ENCODE results near the gene GTF3A. TPM values are rescaled to one million over a fixed set of nuclear protein-coding genes. Genes with fewer than 3 reads are reported as not detected.

Gene GTF3A
- total and polyA plus RNA-seq, 2 of the 4 experiments (the other 2 are of a cell fraction), result 74.1 to 116 TPM

- dilution Hi-C loops (cut with HindIII; ENCODE audit: low sequenced_read_pairs, unreplicated experiment) (no loop called here), intact Hi-C loops (cut with micrococcal nuclease) (no loop called here), in situ Hi-C loops (cut with MboI; ENCODE audit: low sequenced_read_pairs) (no loop called here)
- Histone ChIP-seq H2AK9ac (replicated peaks; ENCODE audit: low read depth, low read length, poor library complexity) (no peak overlapping the region), H2AK5ac (ENCODE audit: low read depth, low read length) (no peak overlapping the region), H3K14ac (replicated peaks; ENCODE audit: low read depth, low read length) (no peak overlapping the region), H3K4me2 (ENCODE audit: low read depth, low read length) (no peak overlapping the region), H4K5ac (ENCODE audit: low read depth, low read length) (no peak overlapping the region), H3K27ac (ENCODE audit: insufficient read depth, low read length) (no peak overlapping the region), H3K9ac (ENCODE audit: low read depth, low read length) (no peak overlapping the region), H2BK15ac (ENCODE audit: low read depth, low read length) (no peak overlapping the region), H3K27me3 (ENCODE audit: control insufficient read depth, insufficient read depth, low read length) (no peaks in the 10 kb centered on the region), H3K9me1 (ENCODE audit: insufficient read depth, low read length) (no peaks in the 10 kb centered on the region), H3K4me1 (ENCODE audit: control insufficient read depth, insufficient read depth, low read length) (no peaks in the 10 kb centered on the region), H4K8ac (ENCODE audit: low read depth in 2 of 2, low read length in 2 of 2) (no peak overlapping the region), H3K18ac (ENCODE audit: low read depth, low read length) (no peak overlapping the region), H3K79me1 (ENCODE audit: low read depth in 1 of 2, low read length in 2 of 2) (peaks cover 0 to 16% of the 10 kb centered on the region in 2 experiments; a peak in 2 of 4 replicates), H3K23ac (ENCODE audit: low read depth, low read length) (no peak overlapping the region), H3K56ac (ENCODE audit: extremely low read depth, insufficient read depth, low read length) (no peak overlapping the region), H4K91ac (ENCODE audit: insufficient read depth, low read depth, low read length) (no peak overlapping the region), H3K4me3 (ENCODE audit: insufficient read depth, low read depth, low read length) (no peak overlapping the region), H2AFZ (replicated peaks; ENCODE audit: low read length, poor library complexity) (no peak overlapping the region), H2BK120ac (ENCODE audit: low read depth, low read length) (no peak overlapping the region), H2BK20ac (ENCODE audit: low read depth, low read length) (no peak overlapping the region), H3K36me3 (ENCODE audit: control insufficient read depth, insufficient read depth, low read length) (peaks cover 35% of the 10 kb centered on the region), H3K9me3 (ENCODE audit: control insufficient read depth, insufficient read depth, low read length) (no peaks in the 10 kb centered on the region), H3K4ac (ENCODE audit: low read depth, low read length) (no peak overlapping the region), H4K20me1 (ENCODE audit: insufficient read depth, low read length) (no peaks in the 10 kb centered on the region), H2BK5ac (ENCODE audit: low read depth, low read length, poor library complexity, severe bottlenecking) (no peak overlapping the region)
- no TSS peak for BruUV-seq (replicated peaks)
- DNase-seq (no peak), ATAC-seq (ENCODE audit: low read depth) (no peak)
- TF ChIP-seq NFE2L2 (IDR thresholded peaks at IDR 0.05; ENCODE audit: low read depth, low read length) (no peak), FOS (IDR thresholded peaks at IDR 0.05; ENCODE audit: low read depth, low read length) (no peak), RAD21 (IDR thresholded peaks at IDR 0.05; ENCODE audit: low read length) (no peak), MAFK (IDR thresholded peaks at IDR 0.05; ENCODE audit: low read depth, low read length) (no peak), MAZ (IDR thresholded peaks at IDR 0.05; ENCODE audit: borderline replicate concordance, low read depth, low read length) (no peak), BHLHE40 (IDR thresholded peaks at IDR 0.05; ENCODE audit: low read depth, low read length) (no peak), POLR2A (IDR thresholded peaks at IDR 0.05; ENCODE audit: low read depth, low read length) (no peak), CTCF (conservative IDR thresholded peaks at IDR 0.05; ENCODE audit: low read depth, low read length) (no peak), USF2 (IDR thresholded peaks at IDR 0.05; ENCODE audit: low read depth, low read length) (no peak), MXI1 (IDR thresholded peaks at IDR 0.05; ENCODE audit: borderline replicate concordance, low read depth, low read length) (no peak), RFX5 (IDR thresholded peaks at IDR 0.05; ENCODE audit: low read depth, low read length) (no peak), RCOR1 (IDR thresholded peaks at IDR 0.05; ENCODE audit: insufficient replicate concordance, low read length) (no peak), ELK1 (IDR thresholded peaks at IDR 0.05; ENCODE audit: borderline replicate concordance, low read depth, low read length) (no peak), CEBPB (IDR thresholded peaks at IDR 0.05; ENCODE audit: low read depth, low read length) (no peak), CHD1 (IDR thresholded peaks at IDR 0.05; ENCODE audit: low read depth, low read length) (no peak), SMC3 (IDR thresholded peaks at IDR 0.05; ENCODE audit: low read depth, low read length) (no peak)
- ChIA-PET POLR2A (ENCODE audit: unreplicated experiment) (no interaction called here), CTCF (no interaction called here)
- WGBS, 2 experiments (ENCODE audit: extremely low coverage in 2 of 2, insufficient read length in 1 of 2), result 100% methylated on average over 1 of the region's 2 CpGs; no CpG with 5 or more reads in 1 of the 2 experiments
These were observed 12.7 kb downstream of the GTF3A start for GRCh38 chr13:27437126-27437525.

Data from IMR-90 (cell line).